GM12801 (cell line): ENCODE measurements around the gene PLXND1.

Experiments
- CTCF ChIP-seq: IDR thresholded peaks from one replicate; pipeline ENCODE4 v1.5.1; 2011; ENCODE audit warnings: control low read depth; ENCODE audit not compliant: insufficient read length; ENCODE audit errors: extremely low read depth

PLXND1 gene

DNA sequence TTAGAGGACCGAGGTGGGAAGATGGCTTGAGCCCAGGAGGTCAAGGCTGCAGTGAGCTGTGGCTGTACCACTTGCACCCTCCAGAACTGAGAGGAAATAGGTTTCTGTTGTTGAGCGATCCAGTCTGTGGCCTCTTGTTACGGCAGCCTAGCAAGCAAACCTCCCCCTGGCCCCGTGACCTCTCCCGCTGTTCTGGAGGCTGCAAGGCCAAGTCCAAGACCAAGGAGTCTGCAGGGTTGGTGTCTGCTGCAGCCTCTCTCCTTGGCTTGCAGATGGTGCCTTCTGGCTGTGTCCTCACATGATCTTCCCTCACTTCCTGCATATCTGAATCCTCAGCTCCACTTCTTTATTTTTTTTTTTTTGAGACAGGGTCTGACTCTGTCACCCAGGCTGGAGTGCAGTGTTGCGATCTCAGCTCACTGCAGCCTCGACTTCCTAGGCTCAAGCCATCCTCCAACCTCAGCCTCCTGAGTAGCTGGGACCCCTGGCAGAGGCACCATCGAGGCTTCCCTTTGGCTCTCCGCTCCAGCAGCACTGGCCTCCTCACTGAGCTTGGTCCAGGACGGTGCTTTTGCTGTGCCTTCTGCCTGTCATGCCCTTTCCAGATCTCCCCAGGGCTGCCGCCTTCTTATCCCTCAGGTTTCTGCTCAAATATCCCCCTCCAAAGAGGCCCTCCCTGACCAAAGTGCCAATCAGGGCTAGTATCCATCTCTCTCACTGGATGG is 18.0 kb upstream of the PLXND1 start:
- TF ChIP-seq CTCF = no peak

GRCh38 chr3:129623447-129624118 is 17.1 kb upstream of the PLXND1 start:
- no peak for TF ChIP-seq CTCF

DNA sequence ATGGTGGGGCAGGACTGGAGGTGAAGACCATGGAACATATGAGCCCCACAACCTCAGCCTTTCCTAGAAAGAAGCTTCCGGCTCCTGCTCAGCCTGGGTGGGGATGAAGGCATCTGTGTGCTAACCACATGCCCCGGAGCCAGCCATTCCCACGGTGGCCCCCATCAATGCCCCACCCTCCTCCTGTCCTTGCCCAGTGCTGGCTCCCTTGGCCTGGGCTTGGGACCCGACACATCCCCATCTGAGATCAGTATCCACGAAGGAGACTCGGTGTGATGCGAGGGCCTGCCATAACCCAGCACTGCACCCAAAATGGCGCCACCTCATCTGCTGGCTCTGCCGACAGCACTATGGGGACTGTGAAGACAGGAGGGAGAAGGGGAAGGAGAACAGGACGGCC is 16.5 kb upstream of the PLXND1 start:
- TF ChIP-seq CTCF = no peak

- TF ChIP-seq CTCF = no peak
Observed at GRCh38 chr3:129622226-129622874, 15.9 kb upstream of the PLXND1 start.

- no peak for TF ChIP-seq CTCF
Observed at GRCh38 chr3:129621626-129622225, 15.2 kb upstream of the PLXND1 start.

DNA sequence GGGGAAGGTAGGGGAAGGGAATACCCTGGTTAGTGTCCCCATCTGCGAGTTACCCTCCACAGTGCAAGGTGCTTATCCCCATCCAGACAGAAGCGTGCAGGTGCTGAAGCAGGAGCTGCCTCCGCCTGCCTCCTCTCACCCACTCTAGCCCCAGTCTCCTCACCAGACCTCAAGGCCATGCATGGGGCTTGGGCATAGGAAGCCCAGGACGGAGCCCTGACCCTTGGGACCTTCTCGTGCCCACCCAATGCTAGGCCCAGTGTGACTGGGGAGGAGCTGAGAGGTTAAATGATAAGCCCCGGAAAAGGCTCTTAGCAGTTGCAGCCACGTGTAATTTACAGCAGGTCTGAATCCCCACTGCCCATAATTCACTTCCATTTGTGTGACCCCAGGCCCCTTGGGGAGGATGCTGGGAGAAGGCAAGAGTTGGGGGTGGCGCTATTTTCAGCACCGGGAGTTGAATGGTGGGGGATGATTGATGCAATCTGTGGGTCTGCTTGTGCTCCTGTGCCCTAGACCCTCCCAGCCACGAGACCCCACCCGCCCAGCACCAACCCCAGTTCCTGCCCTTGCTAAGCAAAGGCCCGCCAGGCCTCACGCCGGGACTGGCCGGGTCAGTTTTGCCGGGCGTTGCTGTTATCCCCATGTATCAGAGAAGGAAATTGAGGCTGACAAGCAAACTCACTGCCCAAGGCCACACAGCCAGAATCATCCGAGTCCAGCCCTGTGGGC is 14.5 kb upstream of the PLXND1 start:
- no peak for TF ChIP-seq CTCF
